H9 (cell line): ENCODE data around the gene COX4I2. TPM values are rescaled to one million over a fixed set of nuclear protein-coding genes. Genes with fewer than 3 reads are reported as not detected.

Experiments
- DNase-seq: peaks from one replicate; pipeline ENCODE4 v3.0.0-alpha.2; 2017
- H2AFZ ChIP-seq: one replicate; pipeline ENCODE4 v1.6.1; 2013; ENCODE audit warnings: mild to moderate bottlenecking, low read length, control low read depth, moderate library complexity
- H2AK5ac ChIP-seq: 2 replicates; pipeline ENCODE4 v1.6.1; 2013; ENCODE audit warnings: low read length, control low read depth, mixed read lengths; ENCODE audit not compliant: insufficient read length
- H2BK120ac ChIP-seq: one replicate; pipeline ENCODE4 v1.6.1; 2013; ENCODE audit warnings: low read depth, mild to moderate bottlenecking, low read length, control low read depth, inconsistent platforms; ENCODE audit not compliant: poor library complexity, severe bottlenecking
- H2BK12ac ChIP-seq: 2 replicates; pipeline ENCODE4 v1.6.1; 2013; ENCODE audit warnings: low read length, control low read depth, mixed read lengths, low read depth; ENCODE audit not compliant: insufficient read length
- H2BK15ac ChIP-seq: 2 replicates; pipeline ENCODE4 v1.6.1; 2013; ENCODE audit warnings: low read depth, low read length, control low read depth
- H2BK20ac ChIP-seq: one replicate; pipeline ENCODE4 v1.6.1; 2013; ENCODE audit warnings: low read depth, mild to moderate bottlenecking, low read length, control low read depth, inconsistent platforms; ENCODE audit not compliant: poor library complexity, severe bottlenecking
- H2BK5ac ChIP-seq: 2 replicates; pipeline ENCODE4 v1.6.1; 2013; ENCODE audit warnings: low read length, control low read depth, mixed read lengths; ENCODE audit not compliant: insufficient read length
- H3K14ac ChIP-seq: 2 replicates; pipeline ENCODE4 v1.6.1; 2013; ENCODE audit warnings: low read length, control low read depth; ENCODE audit not compliant: insufficient read depth
- H3K18ac ChIP-seq: 2 replicates; pipeline ENCODE4 v1.6.1; 2013; ENCODE audit warnings: low read depth, mild to moderate bottlenecking, mixed read lengths, low read length, control low read depth; ENCODE audit not compliant: insufficient read length
- H3K23ac ChIP-seq: 2 replicates; pipeline ENCODE4 v1.6.1; 2013; ENCODE audit warnings: low read length, control low read depth, mixed read lengths, low read depth; ENCODE audit not compliant: insufficient read length
- H3K23me2 ChIP-seq: 2 replicates; pipeline ENCODE4 v1.6.1; 2013; ENCODE audit warnings: low read depth, mild to moderate bottlenecking, mixed read lengths, low read length, control low read depth; ENCODE audit not compliant: insufficient read length, poor library complexity, severe bottlenecking
- H3K27ac ChIP-seq: 2 replicates; pipeline ENCODE4 v1.5.1; 2013; ENCODE audit warnings: low read length, control low read depth, mixed read lengths, low read depth; ENCODE audit not compliant: insufficient read length
- H3K27me3 ChIP-seq: 2 replicates; pipeline ENCODE4 v1.6.1; 2013; ENCODE audit warnings: low read length, control low read depth, inconsistent platforms; ENCODE audit not compliant: insufficient read depth
- H3K4ac ChIP-seq: 2 replicates; pipeline ENCODE4 v1.6.1; 2013; ENCODE audit warnings: low read depth, mild to moderate bottlenecking, control low read depth, inconsistent platforms, low read length, moderate library complexity
- H3K4me1 ChIP-seq: 2 replicates; pipeline ENCODE4 v1.6.1; 2013; ENCODE audit warnings: low read length, control low read depth, inconsistent platforms; ENCODE audit not compliant: insufficient read depth
- H3K4me2 ChIP-seq: 2 replicates; pipeline ENCODE4 v1.6.1; 2013; ENCODE audit warnings: low read length, control low read depth, mixed read lengths; ENCODE audit not compliant: insufficient read length, insufficient read depth
- H3K56ac ChIP-seq: 2 replicates; pipeline ENCODE4 v1.6.1; 2013; ENCODE audit warnings: low read depth, mild to moderate bottlenecking, mixed read lengths, low read length, control low read depth; ENCODE audit not compliant: insufficient read length
- H3K79me1 ChIP-seq: 2 replicates; pipeline ENCODE4 v1.6.1; 2013; ENCODE audit warnings: low read depth, mild to moderate bottlenecking, moderate library complexity, low read length, control low read depth, inconsistent platforms; ENCODE audit not compliant: insufficient read depth, poor library complexity, severe bottlenecking
- H3K79me2 ChIP-seq: 2 replicates; pipeline ENCODE4 v1.6.1; 2013; ENCODE audit warnings: low read length, control low read depth, inconsistent platforms; ENCODE audit not compliant: insufficient read depth
- H3K9ac ChIP-seq: 2 replicates; pipeline ENCODE4 v1.6.1; 2013; ENCODE audit warnings: low read length, control low read depth, mixed read lengths; ENCODE audit not compliant: insufficient read length; ENCODE audit errors: extremely low read depth
- H3K9me3 ChIP-seq: one replicate; pipeline ENCODE4 v1.6.1; 2013; ENCODE audit warnings: low read depth, low read length, inconsistent platforms; ENCODE audit not compliant: control insufficient read depth
- H3T11ph ChIP-seq: one replicate; pipeline ENCODE4 v1.6.1; 2013; ENCODE audit warnings: mild to moderate bottlenecking, low read length, control low read depth, inconsistent platforms
- H4K20me1 ChIP-seq: one replicate; pipeline ENCODE4 v1.6.1; 2013; ENCODE audit not compliant: control insufficient read depth, insufficient read length, insufficient read depth
- H4K5ac ChIP-seq: 2 replicates; pipeline ENCODE4 v1.6.1; 2013; ENCODE audit warnings: low read depth, mild to moderate bottlenecking, mixed read lengths, low read length, control low read depth; ENCODE audit not compliant: insufficient read length
- H4K8ac ChIP-seq: replicated peaks from 2 replicates; pipeline ENCODE4 v1.6.1; 2013; ENCODE audit warnings: low read length, control low read depth, mixed read lengths, low read depth; ENCODE audit not compliant: insufficient read length
- H4K91ac ChIP-seq: 2 replicates; pipeline ENCODE4 v1.6.1; 2013; ENCODE audit warnings: low read depth, mild to moderate bottlenecking, moderate library complexity, mixed read lengths, low read length, control low read depth; ENCODE audit not compliant: insufficient read length
- H3K27ac Mint-ChIP-seq, 3 experiments: 2 replicates in 2 of 3; 3 replicates in 1 of 3; pipeline ENCODE4 v1.8.0; 2020 to 2021; ENCODE audit warnings: mixed read lengths in 3 of 3, mild to moderate bottlenecking in 1 of 3, moderate library complexity in 1 of 3
- H3K27me3 Mint-ChIP-seq: 2 replicates; pipeline ENCODE4 v1.8.0; 2021; ENCODE audit warnings: low read depth, mild to moderate bottlenecking, moderate library complexity, mixed read lengths
- H3K36me3 Mint-ChIP-seq, 3 experiments: 2 replicates in 2 of 3; 3 replicates in 1 of 3; pipeline ENCODE4 v1.8.0; 2020 to 2021; ENCODE audit warnings: low read depth in 3 of 3, mixed read lengths in 3 of 3; ENCODE audit not compliant: insufficient read depth in 1 of 3
- H3K4me1 Mint-ChIP-seq, 2 experiments: 2 replicates each; pipeline ENCODE4 v1.8.0; 2020; ENCODE audit warnings: mixed read lengths in 2 of 2
- H3K4me3 Mint-ChIP-seq, 2 experiments: 2 replicates in 1 of 2; 3 replicates in 1 of 2; pipeline ENCODE4 v1.8.0; 2020 to 2021; ENCODE audit warnings: mild to moderate bottlenecking in 2 of 2, mixed read lengths in 2 of 2, moderate library complexity in 1 of 2
- H3K9me3 Mint-ChIP-seq, 2 experiments: 2 replicates in 1 of 2; 3 replicates in 1 of 2; pipeline ENCODE4 v1.8.0; 2020; ENCODE audit warnings: mild to moderate bottlenecking in 2 of 2, mixed read lengths in 2 of 2, moderate library complexity in 1 of 2
- CTCF ChIP-seq: fragments of 200-600 bp; sonication (generic); conservative IDR thresholded peaks from 3 replicates; pipeline ENCODE4 v1.8.0; 2021; ENCODE audit warnings: antibody characterized with exemption, mild to moderate bottlenecking
- WGBS: extraction: QIAGEN DNeasy Blood & Tissue Kit; methylation state at CpG from one replicate; pipeline ENCODE4 v1.1.7; 2013; ENCODE audit warnings: missing lambda C conversion rate, low lambda C conversion rate, mixed read lengths; ENCODE audit not compliant: insufficient read length; ENCODE audit errors: extremely low coverage; 5-methylcytosine and 5-hydroxymethylcytosine counted together
- total RNA-seq: library from RNA; stranded (reverse); gene quantifications from 2 replicates; pipeline ENCODE4 v1.2.1, GENCODE V29; 2021

The COX4I2 gene
- total RNA-seq, 1 experiment from 2014 or later: not detected

DNA sequence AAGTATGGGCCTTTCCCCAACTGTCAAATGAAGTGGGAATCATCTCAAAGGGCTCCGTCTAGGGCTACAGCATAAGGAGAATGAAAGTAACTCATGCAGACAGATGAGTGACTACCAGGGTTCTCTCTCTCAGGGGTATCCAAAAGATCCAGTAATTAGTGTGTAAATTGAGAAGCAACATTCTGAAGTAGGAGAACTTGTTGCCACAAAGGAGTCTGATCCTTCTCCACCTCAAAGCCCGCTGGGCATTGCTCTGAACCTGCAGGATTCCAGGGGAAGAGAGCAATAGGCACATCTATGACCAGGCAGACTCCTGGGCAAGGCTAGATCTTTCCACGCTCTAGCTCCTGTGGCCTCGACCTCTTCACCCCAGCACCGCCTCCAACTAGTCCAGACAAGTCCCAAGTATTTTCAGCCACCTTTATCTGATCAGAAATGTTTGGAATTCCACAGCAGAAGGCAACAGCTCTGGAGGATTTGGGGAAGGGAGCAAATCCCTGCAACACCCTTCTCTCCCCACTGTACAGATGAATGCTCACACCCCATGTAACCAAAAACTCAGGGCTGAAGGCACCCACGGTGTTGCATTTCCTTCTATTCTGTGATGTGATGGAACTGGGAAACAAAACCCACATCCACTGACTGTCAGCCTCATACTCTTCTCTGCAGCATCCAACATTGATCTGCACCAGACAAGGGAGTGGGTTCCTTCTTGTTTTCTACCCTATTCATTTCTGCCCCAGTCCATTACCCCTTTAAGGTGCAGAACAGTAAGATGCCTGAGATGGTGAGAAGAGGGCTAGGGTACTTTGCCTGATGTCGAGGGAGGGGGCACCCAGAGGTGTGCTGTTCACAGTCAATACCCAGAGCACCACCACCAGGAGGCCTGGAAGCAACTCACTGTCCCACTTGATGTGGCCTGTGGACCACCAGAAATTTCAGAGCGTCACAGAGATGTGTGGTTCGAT lies 41.0 kb downstream of the COX4I2 start:
- H3K4me1 Mint-ChIP-seq: peaks cover 29 to 44% of the 10 kb centered on the region in 2 experiments
- H3K14ac ChIP-seq: peak overlapping the region; percentile 63; the same call in 1 of the 2 replicates
- no peaks in the 10 kb centered on the region for H3K27me3 Mint-ChIP-seq
- no peaks in the 10 kb centered on the region for H3K23me2 ChIP-seq
- no peak overlapping the region for H2AFZ ChIP-seq
- H2BK5ac ChIP-seq: no peak overlapping the region
- DNase-seq: no peak
- H3K4me3 Mint-ChIP-seq: no peak overlapping the region; a peak in 1 of 5 replicates
- H4K91ac ChIP-seq: no peak overlapping the region
- no peak overlapping the region for H3K9ac ChIP-seq
- H4K5ac ChIP-seq: no peak overlapping the region
- H3T11ph ChIP-seq: no peak overlapping the region
- H3K18ac ChIP-seq: peak overlapping the region; percentile 27
- H3K79me1 ChIP-seq: no peaks in the 10 kb centered on the region
- no peaks in the 10 kb centered on the region for H3K9me3 Mint-ChIP-seq
- H4K8ac ChIP-seq: no peak overlapping the region
- H2BK20ac ChIP-seq: no peak overlapping the region
- H3K36me3 Mint-ChIP-seq: peaks cover 0 to 44% (median 13%) of the 10 kb centered on the region in 3 experiments; a peak in 5 of 7 replicates
- H3K79me2 ChIP-seq: no peaks in the 10 kb centered on the region
- H3K56ac ChIP-seq: no peak overlapping the region
- no peaks in the 10 kb centered on the region for H3K27me3 ChIP-seq
- H3K23ac ChIP-seq: no peak overlapping the region
- H4K20me1 ChIP-seq: no peaks in the 10 kb centered on the region
- H3K4me2 ChIP-seq: no peak overlapping the region
- H3K27ac Mint-ChIP-seq: peak overlapping the region; percentile 37 to 90 (median 74); a peak in 5 of 7 replicates
- H3K9me3 ChIP-seq: no peaks in the 10 kb centered on the region
- H3K27ac ChIP-seq: no peak overlapping the region
- H2BK15ac ChIP-seq: no peak overlapping the region
- no peak overlapping the region for H2AK5ac ChIP-seq
- no peak overlapping the region for H3K4ac ChIP-seq
- WGBS: no CpG with 5 or more reads among the region's 9 CpGs
- no peak for TF ChIP-seq CTCF
- no peaks in the 10 kb centered on the region for H3K4me1 ChIP-seq
- H2BK12ac ChIP-seq: no peak overlapping the region
- H2BK120ac ChIP-seq: peak overlapping the region; percentile 29
